Choroid plexus epithelial cell (primary cell): ENCODE measurements around the gene CLOCK.
A peak's percentile ranks its signal among the peaks of the same experiment; 100 is the strongest.

Experiments used
- DNase-seq: peaks from one replicate; pipeline ENCODE4 v3.0.0-alpha.2; 2010; ENCODE audit warnings: low read depth
- H3K4me3 ChIP-seq: 2 replicates; pipeline ENCODE4 v1.5.1; 2011; ENCODE audit warnings: low read depth, mild to moderate bottlenecking, control low read depth, low read length, moderate library complexity
- CTCF ChIP-seq: conservative IDR thresholded peaks from 2 replicates; pipeline ENCODE4 v1.5.1; 2011; ENCODE audit warnings: low read depth, mild to moderate bottlenecking, control low read depth, inconsistent platforms, low read length, moderate library complexity

CLOCK gene

GRCh38 chr4:55488716-55489115 is 58.0 kb downstream of the CLOCK start:
- no peak for TF ChIP-seq CTCF
- no peak for DNase-seq
- H3K4me3 ChIP-seq: no peak overlapping the region

GRCh38 chr4:55485821-55486220 is 60.9 kb downstream of the CLOCK start:
- no peak for DNase-seq
- no peak overlapping the region for H3K4me3 ChIP-seq
- TF ChIP-seq CTCF: no peak

GRCh38 chr4:55483315-55483714 is 63.4 kb downstream of the CLOCK start:
- no peak overlapping the region for H3K4me3 ChIP-seq
- no peak for DNase-seq
- no peak for TF ChIP-seq CTCF

- H3K4me3 ChIP-seq: no peak overlapping the region
- peak; percentile 72 for DNase-seq
- no peak for TF ChIP-seq CTCF
Observed at GRCh38 chr4:55475394-55476243, 71.1 kb downstream of the CLOCK start.

- TF ChIP-seq CTCF: no peak
- DNase-seq: no peak
- H3K4me3 ChIP-seq: no peak overlapping the region
Observed at GRCh38 chr4:55469979-55470378, 76.7 kb downstream of the CLOCK start.

GRCh38 chr4:55468724-55469123 is 78.0 kb downstream of the CLOCK start:
- no peak for TF ChIP-seq CTCF
- peak; percentile 83 for DNase-seq
- no peak overlapping the region for H3K4me3 ChIP-seq

- H3K4me3 ChIP-seq: no peak overlapping the region
- TF ChIP-seq CTCF: no peak
- DNase-seq: no peak
Observed at GRCh38 chr4:55466001-55466400, 80.7 kb downstream of the CLOCK start.
